Sciatic nerve (tissue), 2 donors: ENCODE data around the gene ARHGAP30. TPM values are rescaled to one million over a fixed set of nuclear protein-coding genes. Genes with fewer than 3 reads are reported as not detected.
"Not testable (repeated sequence)": the region's sequence is repeated elsewhere in the genome, so short reads cannot be mapped to it uniquely, and the experiment has no call there.

Source experiments
- ATAC-seq: fragments of 200-7000 bp; cut with Tn5 transposase; one replicate; pipeline ENCODE4 v1.9.1; 2020; ENCODE audit warnings: mild to moderate bottlenecking, moderate library complexity
- DNase-seq: peaks from one replicate; pipeline ENCODE4 v3.0.0-alpha.2; 2020; ENCODE audit warnings: low spot score
- intact Hi-C: fragments of 100-400 bp; cut with DNase I; formaldehyde crosslinking; loops from one replicate; pipeline ENCODE4 v1.14.2; 2022
- total RNA-seq: library from RNA; stranded (reverse); fragmentation: NEBNext Ultra II Directional; extraction: Animal tissue kit (Norgen Biotek cat#: 25700); gene quantifications from one replicate; pipeline ENCODE4 v1.2.1, GENCODE V29; 2021
- donor health status: DM: no; HTN: no; CAD: no.
- donor health status: DM: no; HTN: no; CAD: no.

Gene ARHGAP30
- total RNA-seq, 1 donor from 2014 or later, result 13.7 TPM

- no peak for DNase-seq
- intact Hi-C loops, result no loop called here
Observed at GRCh38 chr1:161047436-161048420, 22.0 kb downstream of the ARHGAP30 start.

GRCh38 chr1:161046605-161047228 is 23.0 kb downstream of the ARHGAP30 start:
- intact Hi-C loops, result no loop called here
- DNase-seq, result no peak
- no peak for ATAC-seq

More at GRCh38 chr1:161047436-161048420, 22.0 kb downstream of the ARHGAP30 start:
- no peak for ATAC-seq

GRCh38 chr1:161045736-161046604 is 23.7 kb downstream of the ARHGAP30 start, which contains the start of gene USF1:
TSS of gene USF1 (minus strand) at chr1:161045977. CDS start at chr1:161043275, 2,702 bp downstream.
- peak; percentile 98 for ATAC-seq
- intact Hi-C loops, result no loop called here
- peak; percentile 95 for DNase-seq

- intact Hi-C loops, result no loop called here
- ATAC-seq (peak; percentile 61), DNase-seq (peak; percentile 72)
Observed at GRCh38 chr1:161044908-161045735, 24.6 kb downstream of the ARHGAP30 start.

GRCh38 chr1:161044535-161044907 is 25.2 kb downstream of the ARHGAP30 start:
- ATAC-seq (no peak), DNase-seq (no peak)
- intact Hi-C loops, result no loop called here

GRCh38 chr1:161039546-161039945 is 30.1 kb downstream of the ARHGAP30 start:
- ATAC-seq (peak; percentile 11), DNase-seq (no peak)
- intact Hi-C loops, result no loop called here

- intact Hi-C loops, result no loop called here
- ATAC-seq, result peak; percentile 19
Observed at GRCh38 chr1:161039154-161039545, 30.5 kb downstream of the ARHGAP30 start.

GRCh38 chr1:161038523-161039153 is 31.1 kb downstream of the ARHGAP30 start, which contains the start of gene TSTD1:
TSS of gene TSTD1 (minus strand) at chr1:161038964. CDS start at chr1:161038889, 75 bp downstream.
- peak; percentile 64 for DNase-seq
- intact Hi-C loops, result no loop called here
- ATAC-seq, result peak; percentile 87

More at GRCh38 chr1:161039154-161039545, 30.5 kb downstream of the ARHGAP30 start:
- no peak for DNase-seq

GRCh38 chr1:161037661-161038522 is 31.8 kb downstream of the ARHGAP30 start:
- DNase-seq, result no peak
- ATAC-seq, result peak; percentile 18

GRCh38 chr1:161033751-161034150 is 35.9 kb downstream of the ARHGAP30 start:
- ATAC-seq, result no peak
- DNase-seq, result no peak
- intact Hi-C loops, result no loop called here

More at GRCh38 chr1:161037661-161038522, 31.8 kb downstream of the ARHGAP30 start:
- intact Hi-C loops, result no loop called here

- intact Hi-C loops, result no loop called here
- DNase-seq (no peak), ATAC-seq (no peak)
Observed at GRCh38 chr1:161032409-161032808, 37.3 kb downstream of the ARHGAP30 start.

GRCh38 chr1:161031874-161032273 is 37.8 kb downstream of the ARHGAP30 start:
- no peak for ATAC-seq
- intact Hi-C loops, result no loop called here

GRCh38 chr1:161029466-161029865 is 40.2 kb downstream of the ARHGAP30 start:
- ATAC-seq, intact Hi-C loops, DNase-seq: not testable (repeated sequence)

More at GRCh38 chr1:161031874-161032273, 37.8 kb downstream of the ARHGAP30 start:
- DNase-seq, result no peak

GRCh38 chr1:161026954-161027353 is 42.7 kb downstream of the ARHGAP30 start:
- not testable (repeated sequence) for ATAC-seq, DNase-seq
- intact Hi-C loops, result loop anchor here (2.0 kb wide), 1 partner anchor 24 kb away; no protein-coding TSS in a partner anchor

GRCh38 chr1:161022432-161022831 is 47.3 kb downstream of the ARHGAP30 start:
- ATAC-seq, intact Hi-C loops, DNase-seq: not testable (repeated sequence)

- intact Hi-C loops, result no loop called here
- ATAC-seq (no peak), DNase-seq (no peak)
Observed at GRCh38 chr1:161021970-161022353, 47.7 kb downstream of the ARHGAP30 start.
